IPS-18c (cell line): ENCODE data around the gene RIN3.

Experiments used
- H3K4me3 ChIP-seq: 2 replicates; pipeline ENCODE4 v1.7.0; 2013; ENCODE audit warnings: low read depth, mild to moderate bottlenecking, low read length, moderate library complexity; ENCODE audit not compliant: insufficient read depth
- H3K9me3 ChIP-seq: one replicate; pipeline ENCODE4 v1.6.1; 2013; ENCODE audit warnings: mild to moderate bottlenecking, low read length, moderate library complexity; ENCODE audit not compliant: control insufficient read depth, insufficient read depth

Gene RIN3

DNA sequence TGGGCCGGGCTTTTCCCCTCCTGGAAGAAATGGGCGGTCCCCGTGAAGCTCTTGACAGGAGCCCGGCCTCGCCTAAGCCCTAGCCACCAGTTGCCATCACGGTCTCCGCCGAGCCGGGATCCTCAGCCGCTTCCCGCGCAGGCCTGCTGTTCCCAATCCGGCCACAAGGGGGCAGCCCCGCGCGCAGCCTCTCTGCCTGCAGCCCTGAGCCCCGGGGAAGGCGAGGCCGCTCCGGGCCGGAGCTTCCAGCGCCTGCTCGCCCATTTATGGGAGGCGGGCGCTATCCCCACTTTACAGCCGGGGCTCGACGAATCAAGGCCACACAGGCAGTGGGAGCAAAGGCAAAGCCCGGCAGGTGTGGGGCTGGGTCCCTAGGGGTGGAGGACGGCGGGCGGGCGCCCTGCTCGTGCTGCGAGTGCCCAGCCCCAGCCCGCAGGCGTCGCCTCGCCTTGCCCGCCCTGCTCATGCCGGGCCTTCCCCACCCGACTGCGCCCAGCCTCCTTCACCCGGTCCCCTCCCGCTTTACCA is 173.4 kb downstream of the RIN3 start:
- H3K4me3 ChIP-seq = peak overlapping the region; percentile 62

GRCh38 chr14:92687681-92688433 is 174.3 kb downstream of the RIN3 start:
- H3K4me3 ChIP-seq = peak overlapping the region; percentile 62
- H3K9me3 ChIP-seq = no peaks in the 10 kb centered on the region

More for the DNA sequence above, 173.4 kb downstream of the RIN3 start:
- no peaks in the 10 kb centered on the region for H3K9me3 ChIP-seq

DNA sequence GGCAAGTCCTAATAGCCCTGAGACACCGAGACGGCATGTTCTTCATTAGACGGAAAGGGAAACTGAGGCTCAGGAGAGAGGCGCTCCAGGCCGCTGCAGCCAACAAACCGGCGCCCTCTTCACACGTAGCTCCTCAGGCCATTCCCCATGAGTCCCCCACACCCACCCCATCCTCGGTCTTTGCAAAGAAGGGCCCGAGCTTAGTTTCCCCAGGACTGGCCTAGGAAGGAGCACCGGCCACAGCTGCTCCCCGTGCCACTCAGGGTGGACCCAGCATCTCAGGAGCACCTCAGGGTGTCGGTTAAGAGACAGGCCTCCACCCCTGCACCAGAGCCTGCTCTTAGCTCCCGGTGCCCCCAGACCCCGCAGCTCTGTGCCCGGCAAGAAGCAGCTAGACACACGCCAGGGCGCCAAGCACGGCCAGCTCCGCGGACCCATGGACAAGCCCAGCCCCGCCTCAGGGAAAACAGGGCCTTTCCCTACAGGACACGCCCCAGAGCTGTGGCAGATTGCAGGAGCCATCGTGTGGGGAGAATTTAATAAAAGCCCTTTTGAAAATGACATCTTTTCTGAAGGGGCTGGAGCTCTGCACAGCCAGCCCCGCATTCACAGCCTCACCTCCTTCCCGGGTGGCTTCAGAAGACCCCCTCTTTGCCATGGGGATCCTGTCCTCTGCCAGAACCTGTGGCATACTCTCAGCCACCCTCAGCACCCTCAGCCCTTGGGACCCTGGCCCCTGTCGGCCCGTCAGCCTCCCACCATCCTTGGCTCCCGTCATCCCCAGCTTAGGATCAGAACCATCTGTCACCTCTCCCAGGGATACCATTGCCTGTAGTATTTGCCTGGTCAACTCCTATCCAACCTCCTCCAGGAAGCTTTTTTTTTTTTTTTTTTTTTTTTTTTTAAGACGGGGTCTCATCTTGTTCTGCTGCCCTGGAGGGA is 175.1 kb downstream of the RIN3 start:
- Histone ChIP-seq H3K4me3 (no peak overlapping the region), H3K9me3 (no peaks in the 10 kb centered on the region)

- Histone ChIP-seq H3K9me3 (peaks cover 2% of the 10 kb centered on the region), H3K4me3 (no peak overlapping the region)
Measured at GRCh38 chr14:92690171-92691011, 176.8 kb downstream of the RIN3 start.

- H3K9me3 ChIP-seq = peaks cover 2% of the 10 kb centered on the region
- H3K4me3 ChIP-seq = no peak overlapping the region
Measured at GRCh38 chr14:92692822-92693226, 179.2 kb downstream of the RIN3 start.

GRCh38 chr14:92693998-92694795 is 180.6 kb downstream of the RIN3 start:
- Histone ChIP-seq H3K4me3 (no peak overlapping the region), H3K9me3 (peaks cover 2% of the 10 kb centered on the region)

DNA sequence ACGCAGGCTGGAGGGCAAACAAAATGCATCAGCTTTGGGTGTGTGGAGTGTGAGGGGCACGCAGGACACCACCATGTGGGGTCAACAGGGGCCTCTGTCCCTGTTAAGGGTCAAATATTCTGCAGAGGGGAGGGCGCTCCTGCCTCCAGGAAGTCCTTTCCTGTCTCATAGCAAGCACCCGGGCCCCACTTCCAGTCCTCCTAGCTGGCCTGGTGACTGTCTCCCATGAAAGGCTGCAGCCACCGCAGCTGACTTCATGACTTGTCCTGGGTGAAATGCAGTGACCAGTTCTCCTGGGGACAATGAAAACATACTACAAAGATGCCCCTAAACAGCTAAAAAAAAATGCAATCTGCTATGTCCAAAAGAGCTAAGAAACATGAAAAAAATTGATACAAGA is 181.2 kb downstream of the RIN3 start:
- peaks cover 2% of the 10 kb centered on the region for H3K9me3 ChIP-seq
- no peak overlapping the region for H3K4me3 ChIP-seq

DNA sequence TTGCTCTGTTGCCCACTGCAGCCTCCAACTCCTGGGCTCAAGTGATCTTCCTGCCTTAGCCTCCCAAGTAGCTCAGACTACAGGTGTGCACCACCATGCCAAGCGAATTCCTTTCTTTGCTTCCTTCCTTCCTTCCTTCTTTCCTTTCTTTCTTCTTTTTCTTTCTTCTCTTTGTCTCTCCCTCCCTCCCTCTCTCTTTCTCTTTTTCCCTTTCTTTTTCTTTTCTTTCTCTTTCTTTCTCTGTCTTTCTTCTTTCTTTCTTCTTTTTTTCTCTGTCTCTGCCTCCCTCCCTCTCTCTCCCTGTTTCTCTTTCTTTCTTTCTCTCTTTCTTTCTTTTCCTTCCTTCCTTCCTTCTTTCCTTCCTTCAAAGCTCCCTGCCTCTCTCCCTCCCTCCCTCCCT is 182.0 kb downstream of the RIN3 start:
- Histone ChIP-seq H3K4me3 (no peak overlapping the region), H3K9me3 (peaks cover 2% of the 10 kb centered on the region)

DNA sequence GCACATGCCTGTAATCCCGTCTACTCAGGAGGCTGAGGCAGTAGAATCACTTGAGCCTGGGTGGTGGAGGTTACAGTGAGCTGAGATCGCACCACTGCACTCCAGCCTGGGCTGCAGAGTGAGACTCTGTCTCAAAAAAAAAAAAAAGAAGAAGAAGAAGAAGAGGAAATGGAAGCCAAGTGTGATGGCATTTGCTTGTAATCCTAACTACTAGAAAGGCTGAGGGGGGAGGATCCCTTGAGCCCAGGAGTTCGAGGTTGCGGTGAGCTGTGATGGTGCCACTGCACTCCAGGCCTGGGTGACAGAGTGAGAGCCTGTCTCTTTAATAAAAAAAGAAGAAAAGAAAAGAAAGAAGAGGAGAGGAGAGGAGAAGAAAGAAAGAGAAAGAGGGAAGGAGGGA is 182.8 kb downstream of the RIN3 start:
- Histone ChIP-seq H3K9me3 (peaks cover 2% of the 10 kb centered on the region), H3K4me3 (no peak overlapping the region)

GRCh38 chr14:92698393-92698792 is 184.8 kb downstream of the RIN3 start:
- peaks cover 2% of the 10 kb centered on the region for H3K9me3 ChIP-seq
- no peak overlapping the region for H3K4me3 ChIP-seq

DNA sequence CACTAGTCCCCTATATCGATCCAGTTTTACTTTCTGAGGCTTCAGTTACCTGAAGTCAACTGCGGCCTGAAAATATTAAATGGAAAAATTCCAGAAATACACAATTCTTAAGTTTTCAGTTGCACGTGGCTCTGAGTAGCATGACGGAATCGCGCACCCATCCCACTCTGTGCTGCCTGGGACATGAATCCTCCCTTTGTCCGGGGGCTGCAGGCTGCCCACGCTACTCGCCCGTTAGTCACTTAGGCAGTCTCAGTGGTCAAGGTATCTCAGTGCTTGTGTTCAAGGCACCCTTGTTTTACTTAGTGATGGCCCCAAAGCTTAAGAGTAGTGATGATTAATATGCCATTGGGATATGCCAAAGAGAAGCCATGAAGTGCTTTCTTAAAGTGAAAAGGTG is 188.2 kb downstream of the RIN3 start:
- Histone ChIP-seq H3K4me3 (no peak overlapping the region), H3K9me3 (peaks cover 2% of the 10 kb centered on the region)

- Histone ChIP-seq H3K4me3 (no peak overlapping the region), H3K9me3 (peaks cover 2% of the 10 kb centered on the region)
Measured at GRCh38 chr14:92702441-92702918, 188.9 kb downstream of the RIN3 start.

GRCh38 chr14:92703516-92703915 is 189.9 kb downstream of the RIN3 start:
- Histone ChIP-seq H3K9me3 (peaks cover 2% of the 10 kb centered on the region), H3K4me3 (no peak overlapping the region)

- Histone ChIP-seq H3K4me3 (no peak overlapping the region), H3K9me3 (peaks cover 2% of the 10 kb centered on the region)
Measured at GRCh38 chr14:92704036-92704804, 190.6 kb downstream of the RIN3 start.

DNA sequence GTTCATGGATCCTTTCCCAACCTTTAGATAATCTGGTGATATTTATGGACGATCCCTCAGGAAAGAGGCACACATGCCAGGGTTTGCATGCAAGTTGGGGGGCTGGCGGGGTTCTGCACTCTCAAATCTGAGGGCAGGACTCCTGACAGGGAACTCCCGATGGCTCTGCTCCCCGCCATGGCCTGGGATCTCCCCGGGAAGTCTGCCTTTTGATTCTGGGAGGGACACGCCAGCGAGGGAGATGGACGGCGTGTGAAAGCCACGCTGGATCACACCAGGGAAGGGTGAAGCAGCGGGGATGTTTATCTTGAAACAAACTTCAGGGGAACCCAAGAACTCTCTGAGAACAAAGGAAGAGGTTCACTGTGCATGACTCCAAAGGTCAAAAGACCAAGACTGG is 191.2 kb downstream of the RIN3 start:
- H3K4me3 ChIP-seq = no peak overlapping the region

DNA sequence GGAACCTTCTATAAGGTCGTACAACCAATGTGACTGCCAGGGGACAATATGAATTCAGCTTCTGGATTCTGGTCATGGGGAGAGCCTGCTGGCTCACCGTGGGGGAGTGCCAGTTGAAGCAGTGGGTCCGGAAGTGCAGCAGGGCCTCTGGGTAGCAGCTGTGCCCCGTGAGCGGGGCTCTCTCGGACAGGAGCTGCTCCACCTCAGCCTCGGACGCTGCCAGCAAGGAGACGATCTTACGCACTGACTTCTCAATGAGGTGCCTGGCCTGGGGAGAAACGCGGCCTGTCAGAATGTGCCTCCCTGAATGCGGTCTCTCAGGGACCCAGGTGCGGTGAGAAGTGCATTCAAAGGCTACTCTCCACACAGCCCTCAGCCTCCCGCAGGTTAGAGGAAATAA is 192.8 kb downstream of the RIN3 start:
- no peak overlapping the region for H3K4me3 ChIP-seq
- peaks cover 2% of the 10 kb centered on the region for H3K9me3 ChIP-seq

More for the DNA sequence above, 191.2 kb downstream of the RIN3 start:
- H3K9me3 ChIP-seq = peaks cover 2% of the 10 kb centered on the region
